Measurements from ENCODE around the gene CTPS1. TPM values are rescaled to one million over a fixed set of nuclear protein-coding genes. Genes with fewer than 3 reads are reported as not detected.

CTPS1 gene
- polyA plus RNA-seq, 2 of the 4 experiments (the other 2 are of a cell fraction) = 159 to 181 TPM

DNA sequence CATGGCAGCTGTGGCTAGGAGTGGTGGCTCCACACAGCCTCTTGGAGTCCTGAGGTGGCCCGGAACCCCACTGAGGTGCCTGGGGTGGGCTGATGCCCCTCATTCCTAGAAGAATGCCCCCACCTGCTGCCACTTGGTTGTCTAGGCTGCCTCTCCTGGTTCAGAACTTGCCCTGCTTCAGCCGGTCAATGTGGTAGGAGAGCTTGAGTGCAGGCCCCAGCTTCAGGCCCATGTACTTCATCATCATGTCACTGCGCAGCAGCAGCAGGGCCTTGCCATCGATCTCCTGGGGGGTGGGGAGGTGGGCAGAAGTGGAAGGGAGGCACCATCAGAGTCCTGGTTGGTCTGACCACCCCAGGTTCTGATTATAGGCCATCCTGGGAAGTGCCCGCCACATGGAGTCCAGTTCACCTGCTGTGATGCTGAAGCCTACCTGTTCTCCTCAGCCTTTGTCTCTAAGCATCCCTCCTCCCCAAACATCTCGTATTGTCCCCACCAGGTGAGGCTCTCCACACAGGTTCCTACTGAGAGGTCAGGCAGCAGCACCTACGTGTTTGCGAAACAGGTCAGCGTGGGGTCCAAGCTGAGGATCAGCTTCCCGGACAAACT, 48.6 kb downstream of the CTPS1 start (continued):
- TF ChIP-seq, protein P1, sequence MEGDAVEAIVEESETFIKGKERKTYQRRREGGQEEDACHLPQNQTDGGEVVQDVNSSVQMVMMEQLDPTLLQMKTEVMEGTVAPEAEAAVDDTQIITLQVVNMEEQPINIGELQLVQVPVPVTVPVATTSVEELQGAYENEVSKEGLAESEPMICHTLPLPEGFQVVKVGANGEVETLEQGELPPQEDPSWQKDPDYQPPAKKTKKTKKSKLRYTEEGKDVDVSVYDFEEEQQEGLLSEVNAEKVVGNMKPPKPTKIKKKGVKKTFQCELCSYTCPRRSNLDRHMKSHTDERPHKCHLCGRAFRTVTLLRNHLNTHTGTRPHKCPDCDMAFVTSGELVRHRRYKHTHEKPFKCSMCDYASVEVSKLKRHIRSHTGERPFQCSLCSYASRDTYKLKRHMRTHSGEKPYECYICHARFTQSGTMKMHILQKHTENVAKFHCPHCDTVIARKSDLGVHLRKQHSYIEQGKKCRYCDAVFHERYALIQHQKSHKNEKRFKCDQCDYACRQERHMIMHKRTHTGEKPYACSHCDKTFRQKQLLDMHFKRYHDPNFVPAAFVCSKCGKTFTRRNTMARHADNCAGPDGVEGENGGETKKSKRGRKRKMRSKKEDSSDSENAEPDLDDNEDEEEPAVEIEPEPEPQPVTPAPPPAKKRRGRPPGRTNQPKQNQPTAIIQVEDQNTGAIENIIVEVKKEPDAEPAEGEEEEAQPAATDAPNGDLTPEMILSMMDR (IDR thresholded peaks at IDR 0.05) = no peak
- TF ChIP-seq GATA3 (IDR thresholded peaks at IDR 0.05; ENCODE audit: borderline replicate concordance) = no peak
- TF ChIP-seq KDM5A (IDR thresholded peaks at IDR 0.05) = no peak
- TF ChIP-seq CBX2 (IDR thresholded peaks at IDR 0.05; ENCODE audit: borderline replicate concordance, low read depth) = no peak
- TF ChIP-seq RAD21 (conservative IDR thresholded peaks at IDR 0.05 in 1 of 2, IDR thresholded peaks at IDR 0.05 in 1 of 2) = no peak
- TF ChIP-seq NPAS2 (CRISPR knock-in tag; IDR thresholded peaks at IDR 0.05; ENCODE audit: borderline replicate concordance) = no peak
- no peak for TF ChIP-seq EHMT2 (IDR thresholded peaks at IDR 0.05; ENCODE audit: low read depth)
- TF ChIP-seq FOSB (CRISPR knock-in tag; IDR thresholded peaks at IDR 0.05) = 0 out of 2 replicates have a peak, but pooled peaks have one; percentile 5
- no peak; the same call in 1 of the 2 replicates for TF ChIP-seq RARB (CRISPR knock-in tag; IDR thresholded peaks at IDR 0.05)

DNA sequence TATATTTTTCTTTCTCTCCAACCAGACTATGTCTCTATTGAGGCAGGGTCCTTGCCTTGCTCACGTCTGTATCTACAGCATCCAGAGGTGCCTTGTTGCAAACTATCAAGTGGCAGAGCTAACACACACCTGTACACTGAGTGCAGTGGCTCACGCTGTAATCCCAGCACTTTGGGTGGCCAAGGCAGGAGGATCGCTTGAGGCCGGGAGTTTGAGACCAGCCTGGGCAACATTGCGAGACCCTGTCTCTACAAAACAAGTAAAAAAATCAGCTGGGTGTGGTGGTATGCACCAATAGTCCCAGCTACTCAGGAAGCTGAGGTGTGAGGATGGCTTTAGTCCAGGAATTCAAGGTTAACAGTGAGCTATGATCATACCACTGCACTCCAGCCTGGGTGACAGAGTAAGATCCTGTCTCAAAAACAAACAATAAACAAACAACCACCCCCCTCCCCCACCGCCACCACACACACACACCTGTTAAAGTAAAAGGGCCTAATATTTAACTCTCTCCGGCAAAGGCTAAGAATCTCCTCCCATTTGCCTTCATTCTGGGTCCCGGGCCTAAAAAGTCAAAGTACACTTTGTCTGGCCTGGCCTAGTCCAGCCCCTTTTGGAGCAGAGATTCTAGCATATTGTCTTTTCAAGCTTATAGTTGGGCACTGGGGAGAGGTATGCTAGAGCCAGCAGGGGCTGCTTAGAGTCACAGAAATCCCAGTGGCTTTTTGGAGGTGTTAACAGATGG, 51.5 kb downstream of the CTPS1 start:
- H3K27ac ChIP-seq = no peak overlapping the region
- DNase-seq (ENCODE audit: low read depth in 1 of 2, low spot score in 1 of 2) = no peak
- no peak for ATAC-seq
- H3K9me3 ChIP-seq = no peaks in the 10 kb centered on the region
- H3K4me2 ChIP-seq = no peak overlapping the region
- TF ChIP-seq EHMT2 (IDR thresholded peaks at IDR 0.05; ENCODE audit: low read depth) (no peak), POLR2AphosphoS2 (conservative IDR thresholded peaks at IDR 0.05; ENCODE audit: low read length) (peak; percentile 79; the same call in 1 of the 2 replicates)
- no peaks in the 10 kb centered on the region for H3K4me1 ChIP-seq
- ChIA-PET POLR2A (no interaction called here), CTCF (no interaction called here)
- no peak for FAIRE-seq
- no peak overlapping the region for H3K4me3 ChIP-seq
- 91% methylated on average over 8 of the region's 8 CpGs for WGBS (ENCODE audit: missing lambda C conversion rate)

DNA sequence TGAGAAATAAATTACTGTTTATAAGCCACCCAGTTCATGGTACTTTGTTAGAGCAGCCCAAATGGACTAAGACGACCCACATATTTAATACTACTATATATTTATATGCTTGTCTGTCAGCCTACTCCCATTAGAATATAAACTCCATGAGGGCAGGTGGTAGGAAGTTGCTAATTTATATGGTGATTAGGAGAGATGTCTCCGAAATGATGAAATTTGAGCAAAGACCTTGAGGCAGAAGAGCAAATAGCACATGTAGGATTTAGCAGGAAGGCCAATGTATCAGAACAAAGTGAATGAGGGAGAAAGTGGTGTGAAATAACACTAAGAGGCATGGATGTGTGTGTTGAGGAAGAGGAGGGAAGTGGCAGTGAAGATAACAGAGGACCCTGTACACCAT, 52.7 kb downstream of the CTPS1 start:
- no peaks in the 10 kb centered on the region for H3K4me1 ChIP-seq
- ChIA-PET CTCF (no interaction called here), POLR2A (no interaction called here)
- H3K9me3 ChIP-seq = no peaks in the 10 kb centered on the region
- no peak overlapping the region for H3K27ac ChIP-seq
- ATAC-seq (no peak), FAIRE-seq (no peak), DNase-seq (ENCODE audit: low read depth in 1 of 2, low spot score in 1 of 2) (no peak)
- no peak for TF ChIP-seq NR3C1 (IDR thresholded peaks at IDR 0.05)
- TF ChIP-seq POLR2AphosphoS2 (conservative IDR thresholded peaks at IDR 0.05; ENCODE audit: low read length) = peak; percentile 89; the same call in 1 of the 2 replicates
- H3K4me2 ChIP-seq = no peak overlapping the region
- no peak overlapping the region for H3K4me3 ChIP-seq
- WGBS (ENCODE audit: missing lambda C conversion rate) = 93% methylated on average over 2 of the region's 2 CpGs

DNA sequence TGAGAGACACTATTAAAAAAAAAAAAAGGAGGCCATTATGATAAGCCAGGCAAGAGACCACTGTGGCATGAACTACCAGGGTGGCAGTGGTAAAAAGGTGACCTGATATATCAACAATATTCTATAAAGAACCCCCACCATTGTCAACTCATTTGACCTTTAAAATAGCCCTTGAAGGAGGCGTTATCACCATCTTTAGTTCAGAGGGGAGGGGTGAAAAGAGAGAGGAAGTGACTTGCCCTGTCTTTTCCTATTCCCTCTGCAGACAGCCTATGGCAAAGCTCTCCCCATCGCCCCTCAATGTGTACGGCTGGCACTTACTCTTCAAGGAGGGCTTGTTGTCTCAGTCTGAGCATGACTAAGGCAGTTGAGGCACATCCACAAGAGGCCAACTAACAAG, 53.8 kb downstream of the CTPS1 start:
- ChIA-PET POLR2A (no interaction called here), CTCF (no interaction called here)
- Histone ChIP-seq H3K9me3 (no peaks in the 10 kb centered on the region), H3K4me1 (no peaks in the 10 kb centered on the region), H3K4me3 (no peak overlapping the region), H3K27ac (no peak overlapping the region), H3K4me2 (no peak overlapping the region)
- peak in 1 of 2 experiments; percentile 2; a peak in 1 of 6 replicates for ATAC-seq
- WGBS (ENCODE audit: missing lambda C conversion rate) = 97% methylated on average over 3 of the region's 3 CpGs
- FAIRE-seq = no peak
- TF ChIP-seq JUN (IDR thresholded peaks at IDR 0.05) (peak in 1 of 2 experiments; percentile 21; a peak in 1 of 5 replicates), MAFK (IDR thresholded peaks at IDR 0.05; ENCODE audit: partially characterized antibody) (no peak)
- DNase-seq (ENCODE audit: low read depth in 1 of 2, low spot score in 1 of 2) = no peak

All from A549 (cell line).